DMS79 (cell line): ENCODE data around the gene TSSC4.

Experiments used
- DNase-seq: peaks from one replicate; lab custom pipeline; 2025; lab: John Stamatoyannopoulos, UW

The TSSC4 gene

GRCh38 chr11:2386591-2386990 lies 14.0 kb upstream of the TSSC4 start:
- DNase-seq = no peak

GRCh38 chr11:2387266-2387987 lies 13.1 kb upstream of the TSSC4 start:
- no peak for DNase-seq

GRCh38 chr11:2388431-2389376 lies 11.8 kb upstream of the TSSC4 start:
- no peak for DNase-seq

GRCh38 chr11:2389377-2390026 lies 11.0 kb upstream of the TSSC4 start:
- no peak for DNase-seq

- DNase-seq = no peak
Measured at GRCh38 chr11:2390091-2390724, 10.3 kb upstream of the TSSC4 start.

- DNase-seq = no peak
Measured at GRCh38 chr11:2390725-2391151, 9.8 kb upstream of the TSSC4 start.

GRCh38 chr11:2391181-2391975 lies 9.2 kb upstream of the TSSC4 start:
- no peak for DNase-seq

GRCh38 chr11:2392241-2392959 lies 8.2 kb upstream of the TSSC4 start:
- no peak for DNase-seq

GRCh38 chr11:2393111-2393868 lies 7.3 kb upstream of the TSSC4 start:
- no peak for DNase-seq

- no peak for DNase-seq
Measured at GRCh38 chr11:2393941-2394817, 6.4 kb upstream of the TSSC4 start.

GRCh38 chr11:2394818-2395105 lies 5.8 kb upstream of the TSSC4 start:
- no peak for DNase-seq

- DNase-seq = no peak
Measured at GRCh38 chr11:2395211-2395730, 5.3 kb upstream of the TSSC4 start.

- DNase-seq = no peak
Measured at GRCh38 chr11:2395856-2396255, 4.7 kb upstream of the TSSC4 start.

GRCh38 chr11:2396471-2396870 lies 4.1 kb upstream of the TSSC4 start:
- no peak for DNase-seq

- DNase-seq = no peak
Measured at GRCh38 chr11:2397005-2397404, 3.5 kb upstream of the TSSC4 start.

GRCh38 chr11:2398664-2399355 lies 1.7 kb upstream of the TSSC4 start:
- no peak for DNase-seq

- no peak for DNase-seq
Measured at GRCh38 chr11:2399488-2400068, 972 bp upstream of the TSSC4 start.
